Measurements from ENCODE around the gene PELI2.

The PELI2 gene

GRCh38 chr14:56137453-56137807, 19.2 kb downstream of the PELI2 start:
- no peaks in the 10 kb centered on the region for H3K9me3 ChIP-seq (ENCODE audit: insufficient read depth, low read length)
- H2AFZ ChIP-seq (ENCODE audit: low read depth, low read length, severe bottlenecking) = no peak overlapping the region
- H4K20me1 ChIP-seq (ENCODE audit: low read depth, low read length) = no peaks in the 10 kb centered on the region; the same call in 1 of the 2 replicates
- H3K79me2 ChIP-seq (ENCODE audit: insufficient read depth, low read length) = no peaks in the 10 kb centered on the region
- H3K27ac ChIP-seq (ENCODE audit: low read depth, low read length) = no peak overlapping the region
- H3K9ac ChIP-seq (ENCODE audit: low read length) = no peak overlapping the region
- TF ChIP-seq CTCF (IDR thresholded peaks at IDR 0.05; ENCODE audit: insufficient read depth, low read length, poor library complexity, severe bottlenecking) = no peak
- no peak for TF ChIP-seq EZH2phosphoT487 (conservative IDR thresholded peaks at IDR 0.05; ENCODE audit: low read length)
- H3K36me3 ChIP-seq (ENCODE audit: low read length) = no peaks in the 10 kb centered on the region
- no peak overlapping the region for H3K4me2 ChIP-seq (ENCODE audit: low read depth, low read length, poor library complexity, severe bottlenecking)
- H3K4me3 ChIP-seq (ENCODE audit: insufficient read depth, low read length, poor library complexity, severe bottlenecking) = no peak overlapping the region
- H3K9me2 ChIP-seq (replicated peaks; ENCODE audit: insufficient read depth, low read length) = no peaks in the 10 kb centered on the region
- no peaks in the 10 kb centered on the region for H3F3A ChIP-seq (ENCODE audit: insufficient read depth)
- no peaks in the 10 kb centered on the region for H3K27me3 ChIP-seq (ENCODE audit: low read length)

GRCh38 chr14:56137849-56138248, 19.6 kb downstream of the PELI2 start:
- no peaks in the 10 kb centered on the region; the same call in 1 of the 2 replicates for H4K20me1 ChIP-seq (ENCODE audit: low read depth, low read length)
- H3K27ac ChIP-seq (ENCODE audit: low read depth, low read length) = no peak overlapping the region
- H3K27me3 ChIP-seq (ENCODE audit: low read length) = no peaks in the 10 kb centered on the region
- H3K79me2 ChIP-seq (ENCODE audit: insufficient read depth, low read length) = no peaks in the 10 kb centered on the region
- H3K9me3 ChIP-seq (ENCODE audit: insufficient read depth, low read length) = no peaks in the 10 kb centered on the region
- no peaks in the 10 kb centered on the region for H3F3A ChIP-seq (ENCODE audit: insufficient read depth)
- H3K4me3 ChIP-seq (ENCODE audit: insufficient read depth, low read length, poor library complexity, severe bottlenecking) = no peak overlapping the region
- no peak overlapping the region for H3K4me2 ChIP-seq (ENCODE audit: low read depth, low read length, poor library complexity, severe bottlenecking)
- H3K9me2 ChIP-seq (replicated peaks; ENCODE audit: insufficient read depth, low read length) = no peaks in the 10 kb centered on the region
- no peak for TF ChIP-seq EZH2phosphoT487 (conservative IDR thresholded peaks at IDR 0.05; ENCODE audit: low read length)
- no peaks in the 10 kb centered on the region for H3K36me3 ChIP-seq (ENCODE audit: low read length)
- no peak overlapping the region for H2AFZ ChIP-seq (ENCODE audit: low read depth, low read length, severe bottlenecking)
- H3K9ac ChIP-seq (ENCODE audit: low read length) = no peak overlapping the region

GRCh38 chr14:56138928-56139327, 20.7 kb downstream of the PELI2 start:
- Histone ChIP-seq H3F3A (ENCODE audit: insufficient read depth) (no peaks in the 10 kb centered on the region), H3K27ac (ENCODE audit: low read depth, low read length) (no peak overlapping the region), H3K4me3 (ENCODE audit: insufficient read depth, low read length, poor library complexity, severe bottlenecking) (no peak overlapping the region), H2AFZ (ENCODE audit: low read depth, low read length, severe bottlenecking) (no peak overlapping the region), H3K36me3 (ENCODE audit: low read length) (no peaks in the 10 kb centered on the region), H3K9me3 (ENCODE audit: insufficient read depth, low read length) (no peaks in the 10 kb centered on the region), H3K79me2 (ENCODE audit: insufficient read depth, low read length) (no peaks in the 10 kb centered on the region), H3K4me2 (ENCODE audit: low read depth, low read length, poor library complexity, severe bottlenecking) (no peak overlapping the region), H3K9me2 (replicated peaks; ENCODE audit: insufficient read depth, low read length) (no peaks in the 10 kb centered on the region), H3K9ac (ENCODE audit: low read length) (no peak overlapping the region), H4K20me1 (ENCODE audit: low read depth, low read length) (no peaks in the 10 kb centered on the region; the same call in 1 of the 2 replicates), H3K27me3 (ENCODE audit: low read length) (no peaks in the 10 kb centered on the region)
- no peak for TF ChIP-seq CTCF (IDR thresholded peaks at IDR 0.05; ENCODE audit: insufficient read depth, low read length, poor library complexity, severe bottlenecking)
- TF ChIP-seq EZH2phosphoT487 (conservative IDR thresholded peaks at IDR 0.05; ENCODE audit: low read length) = no peak

GRCh38 chr14:56142314-56142713, 24.1 kb downstream of the PELI2 start:
- Histone ChIP-seq H3K9me2 (replicated peaks; ENCODE audit: insufficient read depth, low read length) (no peaks in the 10 kb centered on the region), H3K36me3 (ENCODE audit: low read length) (no peaks in the 10 kb centered on the region), H3K27me3 (ENCODE audit: low read length) (no peaks in the 10 kb centered on the region), H3K9me3 (ENCODE audit: insufficient read depth, low read length) (no peaks in the 10 kb centered on the region), H3K27ac (ENCODE audit: low read depth, low read length) (no peak overlapping the region), H3F3A (ENCODE audit: insufficient read depth) (no peaks in the 10 kb centered on the region), H3K79me2 (ENCODE audit: insufficient read depth, low read length) (no peaks in the 10 kb centered on the region), H2AFZ (ENCODE audit: low read depth, low read length, severe bottlenecking) (no peak overlapping the region), H3K4me2 (ENCODE audit: low read depth, low read length, poor library complexity, severe bottlenecking) (no peak overlapping the region), H3K9ac (ENCODE audit: low read length) (no peak overlapping the region), H4K20me1 (ENCODE audit: low read depth, low read length) (no peaks in the 10 kb centered on the region; the same call in 1 of the 2 replicates), H3K4me3 (ENCODE audit: insufficient read depth, low read length, poor library complexity, severe bottlenecking) (no peak overlapping the region)
- TF ChIP-seq CTCF (IDR thresholded peaks at IDR 0.05; ENCODE audit: insufficient read depth, low read length, poor library complexity, severe bottlenecking) (no peak), EZH2phosphoT487 (conservative IDR thresholded peaks at IDR 0.05; ENCODE audit: low read length) (no peak)

Measured in SU-DHL-6 (cell line).